Kidney glomerular epithelial cell (primary cell): ENCODE data around the gene ADAMTS10.
"Not testable (repeated sequence)": the region's sequence is repeated elsewhere in the genome, so short reads cannot be mapped to it uniquely, and the experiment has no call there.

ENCODE experiments used
- DNase-seq: peaks from one replicate; lab custom pipeline; 2025; lab: John Stamatoyannopoulos, UW

Gene ADAMTS10

GRCh38 chr19:8558325-8558724, 52.2 kb downstream of the ADAMTS10 start:
- no peak for DNase-seq

DNA sequence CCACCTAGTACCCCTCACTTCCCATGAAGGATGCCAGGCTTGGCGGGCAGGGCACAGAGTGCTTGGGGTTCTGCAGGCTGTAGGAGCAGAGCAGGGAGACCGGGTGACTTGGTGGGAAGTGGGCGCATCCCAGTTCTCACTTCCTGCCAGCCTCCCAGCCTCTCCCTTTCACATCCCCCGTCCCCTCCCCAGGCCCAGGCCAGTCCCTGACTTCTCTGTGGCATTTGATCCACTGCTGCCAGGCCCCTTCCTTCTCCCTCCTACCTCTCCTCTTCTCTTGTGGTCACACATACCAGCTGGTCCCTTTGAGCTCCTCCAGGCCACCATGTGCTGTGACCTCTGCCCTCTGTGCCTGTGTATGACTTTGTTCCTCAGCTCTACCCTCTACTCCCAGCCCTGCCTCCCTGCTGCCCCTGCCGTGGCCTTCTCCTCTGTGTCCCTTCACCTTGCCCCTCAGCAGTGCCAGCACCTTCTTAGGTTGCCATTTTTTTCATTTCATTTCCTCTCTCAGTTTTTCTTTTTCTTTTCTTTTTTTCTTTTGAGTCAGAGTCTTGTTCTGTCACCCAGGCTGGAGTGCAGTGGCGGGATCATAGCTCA, 52.8 kb downstream of the ADAMTS10 start:
- no peak for DNase-seq

DNA sequence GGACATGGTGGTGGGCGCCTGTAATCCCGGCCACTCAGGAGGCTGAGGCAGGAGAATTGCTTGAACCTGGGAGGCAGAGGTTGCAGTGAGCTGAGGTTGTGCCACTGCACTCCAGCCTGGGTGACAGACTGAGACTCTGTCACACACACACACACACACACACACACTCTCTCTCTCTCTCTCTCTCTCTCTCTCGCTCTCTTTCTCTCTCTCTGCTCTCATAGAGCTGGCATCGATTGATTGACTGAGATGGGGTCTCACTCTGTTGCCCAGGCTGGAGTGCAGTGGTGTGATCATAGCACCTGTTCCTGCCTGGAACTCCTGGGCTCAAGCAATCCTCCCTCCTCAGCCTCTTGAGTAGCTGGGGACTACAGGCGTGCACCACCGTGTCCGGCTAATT, 56.8 kb downstream of the ADAMTS10 start:
- not testable (repeated sequence) for DNase-seq

DNA sequence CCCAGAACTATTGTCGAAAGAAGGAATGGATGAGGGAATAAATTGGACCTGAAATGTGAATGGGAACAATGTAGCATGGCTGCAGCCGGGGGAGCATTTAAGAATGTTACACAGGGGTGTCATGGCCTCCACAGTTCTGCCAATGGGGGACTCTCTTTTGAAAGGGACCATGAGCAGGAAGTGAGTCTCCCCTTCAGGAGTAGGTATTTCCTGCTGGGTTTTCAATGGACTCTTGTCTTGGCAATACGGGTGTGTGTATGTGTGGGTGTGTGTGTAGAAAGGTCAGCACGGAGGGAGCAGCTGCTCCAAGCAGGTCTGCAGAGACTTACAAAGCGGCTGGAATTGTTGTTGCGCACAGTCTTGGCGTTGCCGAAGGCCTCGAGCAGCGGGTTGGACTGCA, 57.7 kb downstream of the ADAMTS10 start:
- DNase-seq: no peak

GRCh38 chr19:8550070-8550469, 60.4 kb downstream of the ADAMTS10 start:
- no peak for DNase-seq

DNA sequence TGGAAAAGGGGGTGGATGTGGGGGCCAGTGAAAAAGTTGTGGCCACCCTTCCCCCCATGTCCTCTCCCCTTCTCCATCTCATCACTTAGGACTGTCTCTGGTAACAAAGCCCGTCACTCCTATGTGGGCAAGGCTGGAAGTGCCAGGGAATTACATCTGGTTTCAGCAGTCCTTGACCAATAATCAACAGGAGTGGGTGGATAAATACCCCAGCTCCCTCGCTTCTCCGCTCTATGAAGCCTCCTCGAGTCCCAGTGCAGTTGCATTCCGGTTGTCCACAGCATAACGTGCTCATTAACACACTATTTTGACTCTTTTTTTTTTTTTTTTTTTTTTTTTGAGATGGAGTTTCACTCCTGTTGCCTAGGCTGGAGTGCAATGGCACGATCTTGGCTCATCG, 64.8 kb downstream of the ADAMTS10 start:
- DNase-seq: no peak

GRCh38 chr19:8544168-8544567, 66.3 kb downstream of the ADAMTS10 start:
- no peak for DNase-seq

DNA sequence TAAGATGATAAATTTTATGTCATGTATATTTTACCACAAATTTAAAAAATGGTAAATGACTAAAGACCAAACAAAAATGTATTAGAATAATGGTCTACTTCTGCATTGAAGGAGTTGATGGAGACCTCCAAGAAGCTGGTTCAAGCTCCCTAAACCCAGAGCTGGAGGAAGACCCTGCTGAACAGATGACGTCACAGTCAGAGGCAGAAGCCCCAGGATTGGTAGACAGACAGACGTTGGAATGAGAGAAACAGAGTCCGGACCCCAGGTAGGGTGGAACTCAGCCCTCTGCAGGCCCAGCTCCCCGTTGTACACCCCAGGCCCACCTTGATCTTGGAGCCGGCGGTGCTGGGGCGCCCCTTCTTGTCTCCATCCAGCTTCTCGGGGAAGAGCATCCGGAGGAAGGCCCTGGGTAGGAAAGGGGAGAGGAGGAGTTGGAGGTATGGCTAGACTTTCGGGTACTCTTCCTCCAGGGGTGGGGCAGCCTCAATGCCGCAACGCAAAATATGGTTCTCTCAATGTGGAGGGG, 70.8 kb downstream of the ADAMTS10 start:
- DNase-seq: no peak

DNA sequence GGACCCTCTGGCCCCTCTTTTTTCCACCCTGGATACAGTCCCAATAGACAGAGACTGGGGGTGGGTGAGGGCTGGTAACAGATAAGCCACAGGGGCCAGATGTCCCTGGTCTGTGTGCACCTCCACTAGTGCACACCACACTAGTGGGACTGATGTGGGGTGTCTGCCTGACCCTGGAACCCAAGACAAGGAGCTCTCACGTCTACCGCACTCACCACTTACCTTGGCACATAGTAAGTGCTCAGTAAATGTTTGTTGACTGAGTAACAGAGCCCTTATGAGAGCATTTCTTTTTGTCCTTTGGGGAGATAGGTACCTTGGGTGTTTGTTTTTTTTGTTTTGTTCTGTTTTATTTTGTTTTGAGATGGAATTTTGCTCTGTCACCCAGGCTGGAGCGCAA, 73.4 kb downstream of the ADAMTS10 start:
- no peak for DNase-seq

DNA sequence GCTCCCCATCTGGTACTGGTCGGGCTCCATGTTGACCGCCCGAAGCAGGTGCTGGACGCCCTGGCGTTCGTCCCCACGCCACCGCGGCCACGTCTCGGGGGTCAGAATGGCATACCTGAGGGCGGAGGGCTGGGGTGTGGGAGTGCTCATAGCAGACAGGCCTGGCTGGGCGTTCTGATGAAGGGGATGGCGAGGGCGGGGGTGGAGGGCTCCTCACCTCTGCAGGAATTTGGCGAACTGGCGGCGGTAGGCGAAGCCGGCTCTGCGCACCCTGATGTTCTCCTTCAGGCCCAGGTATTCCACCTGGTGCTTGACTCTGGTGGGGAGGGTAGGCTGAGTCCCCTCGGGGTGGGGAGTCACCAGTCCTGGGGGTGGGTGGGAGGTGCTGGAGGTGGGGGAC, 74.2 kb downstream of the ADAMTS10 start:
- DNase-seq: no peak

GRCh38 chr19:8532225-8532624, 78.3 kb downstream of the ADAMTS10 start:
- DNase-seq: no peak

DNA sequence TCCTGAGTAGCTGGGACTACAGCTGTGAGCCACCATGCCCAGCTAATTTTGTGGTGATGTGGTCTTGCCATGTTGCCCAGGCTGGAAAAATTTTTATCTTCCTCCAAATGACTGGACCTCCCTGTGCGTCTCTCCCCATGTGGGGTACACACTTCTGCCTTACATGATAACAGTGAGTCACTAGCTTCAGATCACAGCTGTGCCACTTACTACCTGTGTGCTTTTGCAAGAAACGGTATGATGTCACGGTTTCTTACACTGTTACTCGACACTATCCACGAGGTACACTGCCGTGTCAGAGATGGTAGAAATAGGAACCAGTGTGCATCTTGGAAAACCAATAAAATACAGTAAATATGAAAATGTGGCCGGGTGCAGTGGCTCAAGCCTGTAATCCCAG, 79.0 kb downstream of the ADAMTS10 start:
- DNase-seq: no peak
